Measurements from ENCODE around the gene FLAD1. TPM values are rescaled to one million over a fixed set of nuclear protein-coding genes. Genes with fewer than 3 reads are reported as not detected.
A peak's percentile ranks its signal among the peaks of the same experiment; 100 is the strongest.

The FLAD1 gene
- total RNA-seq, 2 experiments from 2014 or later = 16.7 to 19.4 TPM

- Histone ChIP-seq H3K9me3 (ENCODE audit: control insufficient read depth in 1 of 2, insufficient read depth in 1 of 2, low read length in 2 of 2) (no peaks in the 10 kb centered on the region), H3K36me3 (ENCODE audit: insufficient read depth, low read length) (peaks cover 6% of the 10 kb centered on the region), H3K27me3 (ENCODE audit: control insufficient read depth in 1 of 2, insufficient read depth in 2 of 2, low read length in 2 of 2) (no peaks in the 10 kb centered on the region), H3K4me1 (ENCODE audit: insufficient read depth, low read length) (peaks cover 48% of the 10 kb centered on the region), H3K4me3 (ENCODE audit: low read length) (no peak overlapping the region), H3K27ac (ENCODE audit: low read depth in 1 of 2, low read length in 2 of 2) (no peak overlapping the region)
- intact Hi-C loops (cut with DNase I, micrococcal nuclease) = no loop called here
- peaks cover 45% of the 10 kb centered on the region for H3K4me1 Mint-ChIP-seq (ENCODE audit: low read depth)
- H3K27me3 Mint-ChIP-seq = no peaks in the 10 kb centered on the region
- H3K9me3 Mint-ChIP-seq = no peaks in the 10 kb centered on the region
- H3K4me3 Mint-ChIP-seq = peak overlapping the region; percentile 35
- ChIA-PET CTCF (interaction anchor here (0.6 to 13.2 kb wide), 5 partner anchors 14 to 41 kb away, joined by 4 to 159 read pairs (median 5); partner anchors contain the start of genes FLAD1, PBXIP1 and PYGO2), POLR2A (interaction anchor here (1.8 to 10.2 kb wide), 3 partner anchors 16 to 41 kb away, joined by 6 to 189 read pairs (median 15); partner anchors contain the start of genes CKS1B and PBXIP1)
- TF ChIP-seq CTCF (IDR thresholded peaks at IDR 0.05) = no peak
- H3K27ac Mint-ChIP-seq = peak overlapping the region; percentile 71
- no peak for ATAC-seq (ENCODE audit: poor library complexity)
- DNase-seq = peak in 1 of 14 experiments; percentile 39
- H3K36me3 Mint-ChIP-seq (ENCODE audit: low read depth) = peaks cover 3% of the 10 kb centered on the region
These were observed 14.0 kb downstream of the FLAD1 start for GRCh38 chr1:154996966-154997701.

- TF ChIP-seq CTCF (IDR thresholded peaks at IDR 0.05) = no peak
- CTCF ChIA-PET = interaction anchor here (0.6 to 13.2 kb wide), 23 partner anchors 8 to 87 kb away, joined by 3 to 159 read pairs (median 6); partner anchors contain the start of genes ADAM15, CKS1B, FLAD1 and PBXIP1
- Histone ChIP-seq H3K4me1 (ENCODE audit: insufficient read depth, low read length) (peaks cover 48% of the 10 kb centered on the region), H3K27me3 (ENCODE audit: control insufficient read depth in 1 of 2, insufficient read depth in 2 of 2, low read length in 2 of 2) (no peaks in the 10 kb centered on the region), H3K4me3 (ENCODE audit: low read length) (no peak overlapping the region), H3K36me3 (ENCODE audit: insufficient read depth, low read length) (no peaks in the 10 kb centered on the region), H3K9me3 (ENCODE audit: control insufficient read depth in 1 of 2, insufficient read depth in 1 of 2, low read length in 2 of 2) (no peaks in the 10 kb centered on the region), H3K27ac (ENCODE audit: low read depth in 1 of 2, low read length in 2 of 2) (peak overlapping the region in 1 of 2 donors; percentile 96)
- intact Hi-C loops (cut with DNase I, micrococcal nuclease) = loop anchor here in 1 of 2 experiments (2.0 kb wide), 1 partner anchor 21 kb away; no protein-coding TSS in a partner anchor
- Mint-ChIP-seq H3K27ac (peak overlapping the region; percentile 90), H3K4me1 (ENCODE audit: low read depth) (peaks cover 46% of the 10 kb centered on the region), H3K4me3 (peak overlapping the region; percentile 72), H3K36me3 (ENCODE audit: low read depth) (peaks cover 6% of the 10 kb centered on the region), H3K9me3 (no peaks in the 10 kb centered on the region), H3K27me3 (no peaks in the 10 kb centered on the region)
- DNase-seq (peak in 1 of 14 experiments; percentile 43), ATAC-seq (ENCODE audit: poor library complexity) (no peak)
- POLR2A ChIA-PET = interaction anchor here (0.6 to 10.2 kb wide), 10 partner anchors 10 to 65 kb away, joined by 3 to 189 read pairs (median 7); partner anchors contain the start of genes CKS1B, FLAD1, PBXIP1 and PYGO2
These were observed 15.1 kb downstream of the FLAD1 start for GRCh38 chr1:154998201-154998780.

GRCh38 chr1:154998818-154999570, 15.8 kb downstream of the FLAD1 start:
- Mint-ChIP-seq H3K4me1 (ENCODE audit: low read depth) (peaks cover 52% of the 10 kb centered on the region), H3K4me3 (peak overlapping the region; percentile 83), H3K27ac (peak overlapping the region; percentile 90), H3K36me3 (ENCODE audit: low read depth) (peaks cover 10% of the 10 kb centered on the region), H3K27me3 (no peaks in the 10 kb centered on the region), H3K9me3 (no peaks in the 10 kb centered on the region)
- ATAC-seq (ENCODE audit: poor library complexity) (no peak), DNase-seq (peak in 13 of 14 experiments; percentile 46 to 83 (median 65))
- peaks cover 51% of the 10 kb centered on the region for H3K4me1 ChIP-seq (ENCODE audit: insufficient read depth, low read length)
- intact Hi-C loops (cut with DNase I, micrococcal nuclease) = loop anchor here in 1 of 2 experiments (1.0 to 2.0 kb wide), 3 partner anchors 18 to 37 kb away; no protein-coding TSS in a partner anchor
- peak overlapping the region; percentile 26 to 96 for H3K27ac ChIP-seq (ENCODE audit: low read depth in 1 of 2, low read length in 2 of 2)
- ChIA-PET CTCF (interaction anchor here (0.6 to 13.2 kb wide), 24 partner anchors 9 to 174 kb away, joined by 3 to 159 read pairs (median 6); partner anchors contain the start of genes ADAM15, CKS1B, FLAD1 and KRTCAP2), POLR2A (interaction anchor here (0.6 to 10.2 kb wide), 11 partner anchors 11 to 64 kb away, joined by 3 to 189 read pairs (median 7); partner anchors contain the start of genes CKS1B, FLAD1, PBXIP1 and PMVK)
- peak; percentile 86 for TF ChIP-seq CTCF (IDR thresholded peaks at IDR 0.05)
- no peaks in the 10 kb centered on the region for H3K9me3 ChIP-seq (ENCODE audit: control insufficient read depth in 1 of 2, insufficient read depth in 1 of 2, low read length in 2 of 2)
- H3K4me3 ChIP-seq (ENCODE audit: low read length) = peak overlapping the region; percentile 73
- no peaks in the 10 kb centered on the region for H3K27me3 ChIP-seq (ENCODE audit: control insufficient read depth in 1 of 2, insufficient read depth in 2 of 2, low read length in 2 of 2)
- no peaks in the 10 kb centered on the region for H3K36me3 ChIP-seq (ENCODE audit: insufficient read depth, low read length)

Data from CD4-positive, alpha-beta T cell (primary cell).